ENCODE results near the gene DIAPH2.
A peak's percentile ranks its signal among the peaks of the same experiment; 100 is the strongest.
"Not testable (repeated sequence)": the region's sequence is repeated elsewhere in the genome, so short reads cannot be mapped to it uniquely, and the experiment has no call there.

Gene DIAPH2

DNA sequence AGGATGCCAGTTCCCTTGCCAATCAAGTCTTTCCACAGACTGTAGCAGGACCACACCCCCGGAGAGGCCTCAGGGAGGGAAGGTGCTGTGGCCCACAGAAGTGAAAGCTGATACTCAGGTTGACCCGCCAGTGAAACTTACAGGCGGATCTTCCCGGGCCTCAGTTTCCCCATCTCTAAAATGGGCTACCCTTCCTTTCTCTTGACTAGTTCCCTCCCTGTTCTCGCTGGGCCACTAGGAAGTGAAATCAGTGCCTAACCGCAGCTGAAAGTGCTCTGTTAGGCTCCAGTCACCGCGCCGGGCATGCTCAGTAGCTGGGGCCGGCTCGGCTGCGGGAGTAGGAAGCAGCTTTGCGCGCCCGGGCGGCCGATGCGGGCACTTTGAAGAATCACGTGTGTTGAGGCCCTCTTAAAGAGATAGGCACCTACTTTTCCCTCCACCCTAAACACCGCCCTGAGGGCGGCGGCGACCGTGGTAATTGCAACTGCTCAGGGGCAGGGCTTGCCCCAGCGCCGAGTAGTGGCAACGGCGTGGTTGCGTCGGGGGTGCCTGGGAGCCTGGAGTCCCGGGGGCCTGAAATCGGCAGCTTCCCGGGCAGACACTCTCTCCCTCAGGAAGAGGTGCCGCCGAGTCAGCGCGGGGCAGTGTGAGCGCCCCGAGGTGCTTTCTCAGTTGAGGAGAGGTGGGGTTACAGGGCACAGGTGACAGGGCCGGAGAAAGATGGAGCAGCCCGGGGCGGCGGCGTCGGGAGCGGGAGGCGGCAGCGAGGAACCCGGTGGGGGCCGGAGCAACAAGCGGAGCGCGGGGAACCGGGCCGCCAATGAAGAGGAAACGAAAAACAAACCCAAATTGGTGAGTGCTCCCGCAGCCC lies at the start of gene DIAPH2:
Gene DIAPH2 (plus strand): TSS at position 504 of the 871 bp plus-strand sequence.
- peak; percentile 58 to 70 for DNase-seq

GRCh38 chrX:96650023-96650422 lies 34.6 kb upstream of the DIAPH2 start:
- DNase-seq = no peak

DNA sequence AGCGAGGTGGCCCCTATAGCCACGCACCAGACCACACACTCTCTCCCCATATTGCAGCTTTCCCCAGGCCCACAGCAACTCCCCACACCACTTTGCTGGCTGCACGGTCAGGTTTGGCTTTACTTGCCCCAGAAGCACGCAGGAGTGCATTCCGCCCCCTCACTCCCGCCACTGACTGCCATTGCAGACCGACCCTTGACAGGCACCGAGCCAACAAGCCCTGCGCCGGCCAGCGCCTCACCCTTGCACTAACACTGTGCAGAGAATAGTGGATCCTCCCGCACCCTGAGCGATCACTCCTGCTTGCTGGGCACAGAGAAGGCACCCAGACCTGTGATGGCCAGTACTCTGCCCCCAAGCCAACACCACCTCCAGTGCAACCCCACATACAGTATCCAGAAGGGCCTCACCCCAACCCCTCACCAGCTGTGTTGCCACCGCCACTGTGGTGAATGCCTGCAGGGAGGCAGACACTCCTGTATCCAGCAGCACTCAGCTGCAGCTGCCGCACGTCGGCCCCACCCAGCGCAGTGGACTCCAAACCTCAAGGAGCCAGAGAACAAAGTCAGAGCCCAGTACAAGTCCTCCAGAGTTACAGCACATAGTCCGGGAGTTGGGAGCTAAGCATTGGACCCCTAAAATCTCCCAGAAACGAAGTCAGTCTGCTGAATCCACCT lies 28.6 kb upstream of the DIAPH2 start:
- no peak for DNase-seq

- no peak for DNase-seq
Measured at GRCh38 chrX:96682516-96682915, 2.1 kb upstream of the DIAPH2 start.

DNA sequence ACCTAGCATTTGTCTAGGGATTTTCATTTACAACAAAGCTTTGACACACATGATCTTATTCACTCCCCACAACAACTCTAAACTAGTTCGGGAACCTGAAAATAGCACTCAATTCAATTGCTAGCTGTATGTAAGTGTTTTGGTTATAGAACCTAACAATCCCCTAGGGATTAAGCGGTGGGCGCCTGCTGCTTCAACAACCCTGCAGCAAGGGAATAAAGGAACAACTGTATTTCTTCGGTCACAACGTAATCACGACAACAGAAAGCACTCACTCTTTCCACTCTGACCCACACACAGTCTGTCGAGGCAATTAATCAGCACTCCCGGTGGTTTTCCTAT lies 674 bp upstream of the DIAPH2 start:
- no peak for DNase-seq

GRCh38 chrX:96685210-96686099 lies 813 bp downstream of the DIAPH2 start:
- DNase-seq = peak; percentile 56 to 65

- DNase-seq = no peak
Measured at GRCh38 chrX:96687776-96688175, 3.1 kb downstream of the DIAPH2 start.

DNA sequence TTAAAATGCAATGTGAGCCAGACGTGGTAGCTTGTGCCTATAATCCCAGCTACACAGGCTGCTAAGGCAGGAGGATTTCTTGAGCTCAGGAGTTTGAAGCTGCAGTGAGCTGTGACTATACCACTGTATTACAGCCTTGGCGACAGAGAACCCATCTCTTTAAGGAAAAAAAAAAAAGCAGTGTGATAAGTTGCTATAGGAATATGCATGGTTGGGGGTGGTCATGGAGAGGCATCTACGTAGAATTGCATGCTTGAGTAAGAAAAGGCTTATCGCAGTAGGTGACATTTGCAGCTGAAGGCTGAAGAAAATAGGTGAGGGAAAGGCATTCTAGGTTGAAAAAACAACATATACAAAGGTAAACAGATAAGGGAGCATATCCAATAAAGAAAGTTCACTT lies 4.1 kb downstream of the DIAPH2 start:
- no peak for DNase-seq

- no peak for DNase-seq
Measured at GRCh38 chrX:96689991-96690390, 5.3 kb downstream of the DIAPH2 start.

- DNase-seq = no peak
Measured at GRCh38 chrX:96692454-96692853, 7.8 kb downstream of the DIAPH2 start.

GRCh38 chrX:96692890-96693289 lies 8.2 kb downstream of the DIAPH2 start:
- no peak for DNase-seq

DNA sequence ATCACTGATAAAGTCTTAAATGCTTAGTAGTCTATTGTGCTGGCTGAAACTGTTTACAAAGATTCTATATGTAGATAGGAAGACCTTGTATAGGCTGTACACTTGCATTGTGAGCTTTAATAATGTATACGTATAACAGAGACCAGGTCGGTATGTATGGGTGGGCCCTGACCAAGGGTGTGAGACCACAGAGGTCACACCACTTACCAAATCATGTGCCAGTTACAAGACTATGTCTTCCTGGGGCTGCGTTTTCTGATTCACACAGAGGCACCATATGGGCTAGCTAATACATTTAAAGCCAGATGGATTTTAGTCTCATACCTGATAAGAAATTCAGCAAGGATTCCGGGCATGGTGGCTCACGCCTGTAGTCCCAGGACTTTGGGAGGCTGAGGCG lies 8.8 kb downstream of the DIAPH2 start:
- no peak for DNase-seq

DNA sequence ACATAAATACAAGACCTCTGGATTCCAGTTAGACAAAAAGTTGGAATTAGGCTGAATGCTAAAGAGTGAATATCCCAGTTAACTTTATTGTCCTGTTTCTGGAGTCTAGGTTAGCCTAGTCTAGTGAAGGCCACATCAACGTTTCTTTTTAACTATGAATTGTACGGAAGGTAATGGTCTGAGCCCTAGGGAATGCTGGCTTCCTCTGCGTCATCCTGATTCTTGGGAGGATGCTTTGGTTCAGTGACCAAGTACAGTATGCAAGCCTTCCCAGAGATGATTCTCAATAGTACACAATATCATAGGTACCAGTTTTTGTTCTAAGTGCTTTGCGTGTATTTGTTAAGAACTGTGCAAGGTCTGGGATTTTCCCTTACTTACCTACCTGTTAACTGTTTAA lies 11.8 kb downstream of the DIAPH2 start:
- DNase-seq = no peak

- no peak for DNase-seq
Measured at GRCh38 chrX:96700625-96701024, 16.0 kb downstream of the DIAPH2 start.

DNA sequence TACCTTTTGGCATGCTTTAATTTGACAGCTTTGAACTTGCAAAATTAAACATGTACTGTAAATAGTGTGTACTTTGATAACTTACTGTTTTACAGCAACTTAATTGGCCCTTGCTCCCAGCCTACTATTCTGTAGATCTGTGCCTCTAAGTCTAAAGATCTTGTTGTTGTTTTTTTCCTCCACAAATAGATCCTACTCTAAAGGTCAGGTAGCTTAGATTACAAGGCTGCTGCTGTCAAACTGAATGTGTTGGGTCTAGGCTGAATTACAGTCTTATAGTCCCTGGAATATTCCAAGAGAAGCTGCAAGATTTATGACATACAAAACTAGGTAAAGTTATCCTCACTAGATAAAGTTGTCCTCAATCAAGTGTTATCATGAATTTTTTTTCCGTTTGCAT lies 18.7 kb downstream of the DIAPH2 start:
- no peak for DNase-seq

DNA sequence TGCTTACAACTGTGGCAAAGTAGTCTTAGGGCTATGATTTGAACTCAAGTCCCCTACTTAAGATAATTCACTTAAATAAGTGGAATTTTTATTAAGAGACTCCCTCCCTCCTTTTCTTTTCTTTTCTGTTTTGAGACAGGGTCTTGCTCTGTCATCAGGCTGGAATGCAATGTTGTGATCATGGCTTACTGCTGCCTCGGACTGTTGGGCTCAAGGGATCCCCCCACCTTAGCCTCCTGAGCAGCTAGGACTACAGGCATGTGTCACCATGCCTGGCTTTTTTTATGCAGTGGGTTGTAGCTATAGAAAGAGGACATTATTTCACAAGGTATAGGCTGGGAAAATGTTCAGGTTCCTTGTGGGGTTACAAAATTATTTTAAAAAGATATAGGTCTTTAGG lies 19.2 kb downstream of the DIAPH2 start:
- no peak for DNase-seq

DNA sequence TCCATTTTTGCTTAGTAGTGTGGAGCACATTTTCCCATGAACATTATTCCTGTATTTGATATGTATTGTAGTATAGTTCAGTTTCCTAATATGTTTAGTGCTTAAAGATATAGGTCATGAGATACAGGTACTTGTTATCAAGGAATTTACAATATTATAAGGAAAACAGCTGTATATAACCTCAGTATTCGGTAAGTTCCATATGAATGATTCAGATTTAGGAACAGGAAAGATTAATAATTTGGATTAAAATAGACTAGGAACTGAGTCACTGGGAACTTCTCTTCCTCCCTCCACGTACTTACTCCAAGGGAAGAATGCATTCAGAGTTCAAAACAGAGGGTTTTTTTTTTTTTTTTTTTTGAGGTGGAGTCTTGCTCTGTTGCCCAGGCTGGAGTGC lies 20.0 kb downstream of the DIAPH2 start:
- no peak for DNase-seq

DNA sequence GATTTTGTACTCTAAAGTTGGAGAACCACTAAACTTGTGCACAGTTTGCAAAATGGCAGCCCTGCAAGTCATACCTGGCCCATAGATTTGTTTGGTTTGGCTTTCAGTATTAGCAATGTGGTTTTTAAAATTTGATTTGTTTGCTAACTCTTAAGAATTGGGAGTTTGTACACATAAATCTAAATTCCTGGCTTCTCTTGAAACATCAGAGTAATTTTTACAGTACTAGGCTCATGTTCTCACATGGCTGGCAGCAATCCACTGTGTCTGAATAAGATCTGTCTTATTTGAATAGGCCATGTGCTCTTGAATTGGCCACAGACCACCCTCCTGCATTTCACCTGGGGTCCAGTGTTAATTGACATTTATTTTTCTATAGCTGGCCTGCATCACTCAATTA lies 21.3 kb downstream of the DIAPH2 start:
- DNase-seq = no peak

GRCh38 chrX:96707804-96708203 lies 23.2 kb downstream of the DIAPH2 start:
- DNase-seq = no peak

DNA sequence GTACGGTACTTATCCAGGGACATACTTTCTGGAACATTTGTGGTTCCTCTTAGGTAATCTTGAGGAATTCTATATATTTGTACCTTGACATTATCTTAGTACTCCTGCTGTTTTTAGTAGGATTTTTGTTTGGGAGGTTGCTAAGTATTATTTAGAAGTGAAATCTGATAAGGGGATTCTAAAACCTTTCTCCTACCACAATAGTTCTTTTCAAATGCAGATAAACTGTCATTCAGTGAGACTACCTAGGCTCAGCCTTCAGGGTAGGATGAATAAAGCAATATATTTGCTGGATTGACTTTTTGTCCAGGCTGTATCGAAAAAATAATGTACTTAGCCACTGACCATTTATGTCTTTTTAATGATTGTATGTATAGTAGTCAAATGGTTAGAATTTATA lies 25.4 kb downstream of the DIAPH2 start:
- DNase-seq = no peak

- DNase-seq = no peak
Measured at GRCh38 chrX:96713303-96713702, 28.7 kb downstream of the DIAPH2 start.

DNA sequence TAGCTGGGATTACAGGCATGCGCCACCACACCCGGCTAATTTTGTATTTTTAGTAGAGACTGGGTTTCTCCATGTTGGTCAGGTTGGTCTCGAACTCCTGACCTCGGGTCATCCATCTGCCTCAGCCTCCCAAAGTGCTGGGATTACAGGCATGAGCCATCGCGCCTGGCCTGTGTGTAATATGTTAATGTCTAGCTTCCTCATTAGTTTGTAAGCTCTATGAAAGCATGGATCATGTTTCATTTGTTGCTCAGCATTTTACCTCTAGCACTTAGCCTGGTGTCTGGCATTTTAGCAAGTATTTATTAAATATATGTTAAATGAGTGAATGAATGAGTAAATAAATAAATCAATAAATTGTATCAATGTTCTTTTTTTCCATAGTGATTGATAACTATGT lies 29.8 kb downstream of the DIAPH2 start:
- DNase-seq = not testable (repeated sequence)

GRCh38 chrX:96715481-96715880 lies 30.8 kb downstream of the DIAPH2 start:
- no peak for DNase-seq

All from activated CD4-positive, alpha-beta T cell treated with anti-CD3 and anti-CD28 coated beads, Interleukin-2, amount 50 U/mL, for 48 hours (primary cell).